H1 (cell line): ENCODE data around the gene SLC22A13. TPM values are rescaled to one million over a fixed set of nuclear protein-coding genes. Genes with fewer than 3 reads are reported as not detected.

ENCODE experiments used
- CTCF ChIA-PET: fragments of 300-600 bp; sonication (Branson Sonifier 250); formaldehyde crosslinking; loops from one replicate; lab custom pipeline; 2021; ENCODE audit not compliant: partially characterized antibody; lab: Charles Lee
- POLR2A ChIA-PET: fragments of 300-600 bp; sonication (Branson Sonifier 250); formaldehyde crosslinking; loops from one replicate; lab custom pipeline; 2021; ENCODE audit warnings: inconsistent platforms; ENCODE audit not compliant: partially characterized antibody; lab: Charles Lee
- DNase-seq, 2 experiments: peaks; one replicate each; pipeline versions ENCODE4 v3.0.0 to v3.0.0-alpha.2; 2010 to 2022; ENCODE audit warnings: low spot score in 2 of 2, low read depth in 1 of 2, mixed read lengths in 1 of 2
- FAIRE-seq: peaks from 2 replicates; lab custom pipeline; 2011; peaks lifted over from hg19 to GRCh38; lab: Jason Lieb, UNC
- H2AFZ ChIP-seq: 2 replicates; pipeline ENCODE4 v1.8.1; 2012; ENCODE audit warnings: low read length, inconsistent platforms
- H2AK5ac ChIP-seq: 2 replicates; pipeline ENCODE4 v1.6.1; 2013; ENCODE audit warnings: low read depth, low read length
- H2BK120ac ChIP-seq: replicated peaks from 2 replicates; pipeline ENCODE3; 2013; ENCODE audit warnings: low read depth, low read length, inconsistent platforms
- H2BK12ac ChIP-seq: 2 replicates; pipeline ENCODE4 v1.6.1; 2013; ENCODE audit warnings: low read depth, low read length
- H2BK15ac ChIP-seq: 2 replicates; pipeline ENCODE4 v1.6.1; 2013; ENCODE audit warnings: low read length
- H2BK20ac ChIP-seq: 2 replicates; pipeline ENCODE4 v1.6.1; 2013; ENCODE audit warnings: low read length
- H2BK5ac ChIP-seq: 2 replicates; pipeline ENCODE4 v1.6.1; 2013; ENCODE audit warnings: low read depth, low read length
- H3K14ac ChIP-seq: 2 replicates; pipeline ENCODE4 v1.6.1; 2013; ENCODE audit warnings: inconsistent platforms; ENCODE audit not compliant: insufficient read length
- H3K18ac ChIP-seq: 2 replicates; pipeline ENCODE4 v1.6.1; 2013; ENCODE audit warnings: low read length; ENCODE audit errors: extremely low read depth
- H3K23ac ChIP-seq: 2 replicates; pipeline ENCODE4 v1.6.1; 2013; ENCODE audit warnings: inconsistent platforms; ENCODE audit not compliant: insufficient read length
- H3K23me2 ChIP-seq: 2 replicates; pipeline ENCODE4 v1.6.1; 2013; ENCODE audit warnings: low read depth, low read length
- H3K27ac ChIP-seq: 2 replicates; pipeline ENCODE4 v1.6.1; 2011; ENCODE audit warnings: low read depth, low read length, inconsistent platforms
- H3K27me3 ChIP-seq, 4 experiments: replicated peaks in 1 of 4; 1 replicate in 1 of 4; 2 replicates in 3 of 4; pipeline versions ENCODE4 v1.6.1 to v1.8.1; 2011 to 2013; ENCODE audit warnings: low read length in 3 of 4, mild to moderate bottlenecking in 3 of 4, inconsistent platforms in 2 of 4, mixed read lengths in 2 of 4, moderate library complexity in 1 of 4; ENCODE audit not compliant: control insufficient read depth in 3 of 4, insufficient read depth in 3 of 4; ENCODE audit errors: extremely low read depth in 1 of 4
- H3K36me3 ChIP-seq, 4 experiments: 2 replicates each; pipeline versions ENCODE4 v1.6.1 to v1.8.1; 2011 to 2013; ENCODE audit warnings: mild to moderate bottlenecking in 4 of 4, low read length in 3 of 4, moderate library complexity in 2 of 4, control low read depth in 1 of 4, inconsistent platforms in 1 of 4; ENCODE audit not compliant: insufficient read depth in 4 of 4, control insufficient read depth in 2 of 4
- H3K4ac ChIP-seq: replicated peaks from 2 replicates; pipeline ENCODE3; 2013; ENCODE audit warnings: low read length, low read depth, mixed read lengths, inconsistent platforms; ENCODE audit not compliant: insufficient read length
- H3K4me1 ChIP-seq, 4 experiments: replicated peaks in 1 of 4; 1 replicate in 1 of 4; 2 replicates in 3 of 4; pipeline versions ENCODE4 v1.6.1 to v1.8.1; 2011 to 2013; ENCODE audit warnings: low read length in 3 of 4, inconsistent platforms in 2 of 4, mixed read lengths in 1 of 4; ENCODE audit not compliant: insufficient read depth in 4 of 4, control insufficient read depth in 3 of 4
- H3K4me2 ChIP-seq, 2 experiments: 2 replicates each; pipeline versions ENCODE4 v1.6.1 to v1.8.1; 2011 to 2013; ENCODE audit warnings: low read depth in 2 of 2, low read length in 2 of 2, control low read depth in 1 of 2, inconsistent platforms in 1 of 2, mild to moderate bottlenecking in 1 of 2; ENCODE audit not compliant: insufficient read depth in 1 of 2
- H3K4me3 ChIP-seq, 4 experiments: fragments of 200-600, 300-600 bp in 1 of 4; sonication (generic), shearing (Covaris generic), sonication (Bioruptor Twin) in 1 of 4; 2 replicates each; pipeline versions ENCODE4 v1.5.1 to v1.8.1; 2011 to 2016; ENCODE audit warnings: low read length in 4 of 4, low read depth in 3 of 4, control low read depth in 2 of 4, inconsistent platforms in 2 of 4, mild to moderate bottlenecking in 2 of 4, mixed read lengths in 1 of 4, moderate library complexity in 1 of 4; ENCODE audit not compliant: insufficient read depth in 2 of 4; ENCODE audit errors: extremely low read depth in 1 of 4
- H3K56ac ChIP-seq: replicated peaks from 2 replicates; pipeline ENCODE3; 2013; ENCODE audit warnings: low read depth, mild to moderate bottlenecking, mixed read lengths, low read length, inconsistent platforms; ENCODE audit not compliant: insufficient read length
- H3K79me1 ChIP-seq: 2 replicates; pipeline ENCODE4 v1.6.1; 2013; ENCODE audit warnings: low read depth, low read length, control low read depth
- H3K79me2 ChIP-seq, 2 experiments: 2 replicates each; pipeline versions ENCODE4 v1.6.1 to v1.8.1; 2012 to 2013; ENCODE audit warnings: low read length in 2 of 2, mild to moderate bottlenecking in 2 of 2, inconsistent platforms in 1 of 2; ENCODE audit not compliant: insufficient read depth in 2 of 2, control insufficient read depth in 1 of 2
- H3K9ac ChIP-seq, 4 experiments: replicated peaks in 1 of 4; 1 replicate in 1 of 4; 2 replicates in 3 of 4; pipeline versions ENCODE4 v1.6.1 to v1.8.1; 2011 to 2013; ENCODE audit warnings: low read depth in 3 of 4, low read length in 3 of 4, control low read depth in 2 of 4, mild to moderate bottlenecking in 2 of 4, moderate library complexity in 2 of 4, inconsistent platforms in 1 of 4; ENCODE audit errors: extremely low read depth in 1 of 4
- H3K9me3 ChIP-seq, 2 experiments: 2 replicates each; pipeline versions ENCODE4 v1.6.1 to v1.8.1; 2012 to 2013; ENCODE audit warnings: mild to moderate bottlenecking in 2 of 2, moderate library complexity in 2 of 2, control low read depth in 1 of 2, inconsistent platforms in 1 of 2, low read depth in 1 of 2, low read length in 1 of 2, mixed read lengths in 1 of 2; ENCODE audit not compliant: insufficient read depth in 2 of 2
- H4K20me1 ChIP-seq, 2 experiments: replicated peaks in 1 of 2; 2 replicates each; pipeline versions ENCODE3 to v1.8.1; 2011 to 2013; ENCODE audit warnings: inconsistent platforms in 2 of 2, low read length in 2 of 2, mild to moderate bottlenecking in 1 of 2; ENCODE audit not compliant: insufficient read depth in 2 of 2, control insufficient read depth in 1 of 2
- H4K5ac ChIP-seq: 2 replicates; pipeline ENCODE4 v1.6.1; 2013; ENCODE audit warnings: low read length, low read depth, mixed read lengths, inconsistent platforms; ENCODE audit not compliant: insufficient read length
- H4K8ac ChIP-seq: 2 replicates; pipeline ENCODE4 v1.8.0; 2013; ENCODE audit warnings: mild to moderate bottlenecking, moderate library complexity, low read length, inconsistent platforms; ENCODE audit not compliant: insufficient read depth; ENCODE audit errors: extremely low read depth
- H4K91ac ChIP-seq: replicated peaks from 2 replicates; pipeline ENCODE3; 2013; ENCODE audit warnings: low read length, mixed read lengths, inconsistent platforms; ENCODE audit not compliant: insufficient read length
- ATF2 ChIP-seq: IDR thresholded peaks from 2 replicates; pipeline ENCODE4 v1.6.1; 2012; ENCODE audit warnings: low read length, inconsistent platforms
- NANOG ChIP-seq: IDR thresholded peaks from 2 replicates; pipeline ENCODE4 v1.6.1; 2011; ENCODE audit warnings: low read length, low read depth, mild to moderate bottlenecking, inconsistent platforms; ENCODE audit not compliant: insufficient read depth, poor library complexity, severe bottlenecking
- RAD21 ChIP-seq, 2 experiments: IDR thresholded peaks in 1 of 2; conservative IDR thresholded peaks in 1 of 2; 2 replicates each; pipeline ENCODE4 v1.6.1; 2011; ENCODE audit warnings: low read depth in 2 of 2, low read length in 2 of 2, improper control_type of control experiment in 1 of 2, inconsistent platforms in 1 of 2, mild to moderate bottlenecking in 1 of 2, moderate library complexity in 1 of 2
- RFX5 ChIP-seq: IDR thresholded peaks from 2 replicates; pipeline ENCODE4 v1.6.1; 2011; ENCODE audit warnings: low read depth, low read length, improper control_type of control experiment, borderline replicate concordance
- WGBS, 2 experiments: shearing (Covaris generic) in 1 of 2; methylation state at CpG; one replicate each; pipeline versions ENCODE4 v1.1.6 to v1.1.7; 2013 to 2015; ENCODE audit warnings: low lambda C conversion rate in 2 of 2, mixed read lengths in 2 of 2, inconsistent platforms in 1 of 2, low coverage in 1 of 2, missing lambda C conversion rate in 1 of 2; ENCODE audit not compliant: insufficient replicate concordance in 2 of 2, insufficient coverage in 1 of 2, insufficient read length in 1 of 2; ENCODE audit errors: extremely low coverage in 1 of 2, missing lambda C conversion rate in 1 of 2; 5-methylcytosine and 5-hydroxymethylcytosine counted together
- polyA plus RNA-seq, 7 experiments: library from polyadenylated mRNA; depleted of rRNA in 3 of 7; stranded (reverse) in 5 of 7; unstranded in 2 of 7; fragments of >200 nt in 5 of 7; fragments of 200-250 nt in 2 of 7; gene quantifications; 1 replicate in 5 of 7; 2 replicates in 1 of 7; 4 replicates in 1 of 7; pipeline versions ENCODE4 v1.2.1 to v1.2.3, GENCODE V29; 2011 to 2013; ENCODE audit warnings: missing spikeins in 2 of 7, mixed read lengths in 2 of 7
- total RNA-seq: library from RNA; stranded (reverse); fragmentation: NEBNext Ultra II Directional; extraction: Animal tissue kit (Norgen Biotek cat#: 25700); gene quantifications from 2 replicates; pipeline ENCODE4 v1.2.1, GENCODE V29; 2021
- TF ChIP-seq, protein P1 (sequence below), 3 experiments: IDR thresholded peaks; 1 replicate in 2 of 3; 2 replicates in 1 of 3; pipeline versions ENCODE4 v1.5.1 to v1.6.1; 2011; ENCODE audit warnings: low read length in 3 of 3, mild to moderate bottlenecking in 3 of 3, inconsistent platforms in 2 of 3, low read depth in 1 of 3, moderate library complexity in 1 of 3; ENCODE audit not compliant: insufficient read depth in 1 of 3; ENCODE audit errors: control extremely low read depth in 1 of 3

Gene SLC22A13
- total and polyA plus RNA-seq, 2 of the 8 experiments (the other 6 are each of a cell fraction or from before 2014, with no cell fraction given): 0.05 to 0.41 TPM

DNA sequence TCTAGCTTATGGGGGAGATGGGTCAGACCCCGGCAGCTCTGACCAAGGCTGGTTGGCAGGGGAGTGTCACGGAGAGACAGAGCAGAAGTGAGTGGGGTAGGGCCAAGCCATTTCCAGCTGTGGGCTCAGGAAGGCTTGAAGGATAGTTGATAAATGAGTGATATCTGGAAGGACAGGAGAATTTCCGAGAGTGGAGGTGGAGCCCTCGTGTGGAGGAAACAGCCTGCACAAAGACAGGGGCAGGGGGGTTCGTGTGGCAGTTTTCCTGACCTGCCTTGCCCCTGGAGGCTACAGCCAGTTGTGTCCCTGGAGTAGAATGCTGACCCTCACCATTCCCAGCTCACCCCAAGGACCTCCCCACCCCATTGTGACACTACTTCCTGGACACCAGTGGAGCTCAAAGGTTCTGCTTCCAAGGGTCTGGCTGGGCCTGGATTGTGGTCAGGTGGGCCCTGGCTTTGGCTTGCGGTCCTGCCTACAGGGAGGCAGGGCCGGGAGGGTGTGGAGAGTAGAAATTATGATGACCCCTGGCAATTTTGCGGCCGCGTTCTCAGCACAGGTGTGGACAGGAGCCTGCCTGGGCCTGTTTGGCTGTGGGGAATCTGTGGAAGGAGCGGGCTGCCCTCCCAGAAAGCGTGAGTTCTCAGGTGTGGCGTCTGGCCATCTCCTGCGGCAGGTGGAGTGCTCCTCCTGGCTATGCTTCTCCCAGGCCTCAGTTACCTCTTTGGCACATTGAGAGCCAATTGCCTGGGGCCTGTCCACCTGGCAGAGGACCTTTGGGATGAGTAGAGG lies 16.5 kb downstream of the SLC22A13 start, which contains the start of gene SLC22A14:
SLC22A14 (plus strand) TSS at position 400 of the 792 bp plus-strand sequence. CDS start 23,733 bp downstream, outside the sequence.
- Histone ChIP-seq H2AFZ (peak within 1 kb of the TSS; percentile 95; the same call in 1 of the 2 replicates), H2BK20ac (no peak within 1 kb of the TSS), H3K79me2 (no peaks in the 10 kb centered on the region), H4K8ac (peak within 1 kb of the TSS; percentile 42), H3K9ac (no peak within 1 kb of the TSS), H2BK5ac (no peak within 1 kb of the TSS), H4K20me1 (no peaks in the 10 kb centered on the region), H4K91ac (no peak within 1 kb of the TSS), H3K4me2 (no peak within 1 kb of the TSS), H3K36me3 (no peaks in the 10 kb centered on the region), H2BK12ac (no peak within 1 kb of the TSS), H3K23ac (no peak within 1 kb of the TSS), H3K4ac (no peak within 1 kb of the TSS), H3K27ac (no peak within 1 kb of the TSS), H3K27me3 (no peaks in the 10 kb centered on the region), H3K56ac (no peak within 1 kb of the TSS), H2AK5ac (no peak within 1 kb of the TSS), H2BK120ac (no peak within 1 kb of the TSS), H3K18ac (no peak within 1 kb of the TSS), H4K5ac (no peak within 1 kb of the TSS), H3K4me1 (no peaks in the 10 kb centered on the region), H3K14ac (no peak within 1 kb of the TSS), H3K79me1 (no peaks in the 10 kb centered on the region), H2BK15ac (0 out of 2 replicates have a peak within 1 kb of the TSS, but pooled peaks have one; percentile 31), H3K4me3 (no peak within 1 kb of the TSS), H3K23me2 (no peaks in the 10 kb centered on the region), H3K9me3 (no peaks in the 10 kb centered on the region)
- CTCF ChIA-PET: interaction anchor here (0.6 to 5.2 kb wide), 17 partner anchors 10 to 278 kb away, joined by 3 to 22 read pairs (median 3); no protein-coding TSS in a partner anchor
- DNase-seq: peak; percentile 15 to 64
- TF ChIP-seq ATF2 (no peak), RAD21 (IDR thresholded peaks at IDR 0.05 in 1 of 2, conservative IDR thresholded peaks at IDR 0.05 in 1 of 2; ENCODE audit: low read depth in 2 of 2, low read length in 2 of 2) (peak; percentile 58 to 70), RFX5 (no peak), NANOG (no peak)
- TF ChIP-seq, protein P1, sequence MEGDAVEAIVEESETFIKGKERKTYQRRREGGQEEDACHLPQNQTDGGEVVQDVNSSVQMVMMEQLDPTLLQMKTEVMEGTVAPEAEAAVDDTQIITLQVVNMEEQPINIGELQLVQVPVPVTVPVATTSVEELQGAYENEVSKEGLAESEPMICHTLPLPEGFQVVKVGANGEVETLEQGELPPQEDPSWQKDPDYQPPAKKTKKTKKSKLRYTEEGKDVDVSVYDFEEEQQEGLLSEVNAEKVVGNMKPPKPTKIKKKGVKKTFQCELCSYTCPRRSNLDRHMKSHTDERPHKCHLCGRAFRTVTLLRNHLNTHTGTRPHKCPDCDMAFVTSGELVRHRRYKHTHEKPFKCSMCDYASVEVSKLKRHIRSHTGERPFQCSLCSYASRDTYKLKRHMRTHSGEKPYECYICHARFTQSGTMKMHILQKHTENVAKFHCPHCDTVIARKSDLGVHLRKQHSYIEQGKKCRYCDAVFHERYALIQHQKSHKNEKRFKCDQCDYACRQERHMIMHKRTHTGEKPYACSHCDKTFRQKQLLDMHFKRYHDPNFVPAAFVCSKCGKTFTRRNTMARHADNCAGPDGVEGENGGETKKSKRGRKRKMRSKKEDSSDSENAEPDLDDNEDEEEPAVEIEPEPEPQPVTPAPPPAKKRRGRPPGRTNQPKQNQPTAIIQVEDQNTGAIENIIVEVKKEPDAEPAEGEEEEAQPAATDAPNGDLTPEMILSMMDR (IDR thresholded peaks at IDR 0.05; ENCODE audit: control extremely low read depth in 1 of 3, insufficient read depth in 1 of 3, low read depth in 1 of 3, low read length in 3 of 3): peak; percentile 65 to 67 (median 67)
- WGBS, 2 experiments: 84% methylated on average over 14 of the region's 14 CpGs; no CpG with 5 or more reads in 1 of the 2 experiments
- peak; percentile 52 for FAIRE-seq
- POLR2A ChIA-PET: interaction anchor here (1.0 to 1.2 kb wide), 2 partner anchors 11 to 145 kb away, joined by 3 read pairs; partner anchors contain the start of gene ACAA1
